ENCODE measurements around the gene OVOL3. TPM values are rescaled to one million over a fixed set of nuclear protein-coding genes. Genes with fewer than 3 reads are reported as not detected.

Gene OVOL3
- total RNA-seq, 3 donors from 2014 or later (not counting 1 experiment from before 2014, with no cell fraction given) = not detected

GRCh38 chr19:36086326-36086725 is 24.6 kb upstream of the OVOL3 start:
- DNase-seq = no peak
- Mint-ChIP-seq H3K4me1 (no peaks in the 10 kb centered on the region), H3K36me3 (no peaks in the 10 kb centered on the region), H3K9me3 (no peaks in the 10 kb centered on the region), H3K27ac (no peak overlapping the region), H3K4me3 (no peak overlapping the region), H3K27me3 (ENCODE audit: low read depth in 2 of 2) (no peaks in the 10 kb centered on the region)
- no peak overlapping the region for H3K4me3 ChIP-seq (ENCODE audit: low read length)
- H3K9me3 ChIP-seq (ENCODE audit: control insufficient read depth, insufficient read depth, low read length) = no peaks in the 10 kb centered on the region
- no peak for ATAC-seq
- H3K27me3 ChIP-seq (ENCODE audit: control insufficient read depth, insufficient read depth, low read length) = no peaks in the 10 kb centered on the region
- 93% methylated on average over 9 of the region's 9 CpGs for WGBS (ENCODE audit: insufficient coverage)
- peaks cover 3% of the 10 kb centered on the region for H3K36me3 ChIP-seq (ENCODE audit: control insufficient read depth, insufficient read depth, low read length)
- no peak overlapping the region for H3K27ac ChIP-seq (ENCODE audit: low read length)
- no peak for TF ChIP-seq CTCF (IDR thresholded peaks at IDR 0.05)
- intact Hi-C loops (cut with micrococcal nuclease) = no loop called here
- H3K4me1 ChIP-seq (ENCODE audit: control insufficient read depth, insufficient read depth, low read length) = no peaks in the 10 kb centered on the region

- no peak overlapping the region for H3K27ac ChIP-seq (ENCODE audit: low read length)
- no peaks in the 10 kb centered on the region for H3K4me1 ChIP-seq (ENCODE audit: control insufficient read depth, insufficient read depth, low read length)
- H3K4me3 Mint-ChIP-seq = no peak overlapping the region
- no peak overlapping the region for H3K4me3 ChIP-seq (ENCODE audit: low read length)
- H3K9me3 ChIP-seq (ENCODE audit: control insufficient read depth, insufficient read depth, low read length) = no peaks in the 10 kb centered on the region
- H3K4me1 Mint-ChIP-seq = no peaks in the 10 kb centered on the region
- no peaks in the 10 kb centered on the region for H3K36me3 ChIP-seq (ENCODE audit: control insufficient read depth, insufficient read depth, low read length)
- intact Hi-C loops (cut with micrococcal nuclease) = no loop called here
- no peaks in the 10 kb centered on the region for H3K27me3 Mint-ChIP-seq (ENCODE audit: low read depth in 2 of 2)
- no peak for TF ChIP-seq CTCF (IDR thresholded peaks at IDR 0.05)
- 97% methylated on average over 5 of the region's 5 CpGs for WGBS (ENCODE audit: insufficient coverage)
- H3K9me3 Mint-ChIP-seq = no peaks in the 10 kb centered on the region
- H3K27me3 ChIP-seq (ENCODE audit: control insufficient read depth, insufficient read depth, low read length) = no peaks in the 10 kb centered on the region
- H3K36me3 Mint-ChIP-seq = no peaks in the 10 kb centered on the region
- H3K27ac Mint-ChIP-seq = no peak overlapping the region
- ATAC-seq (no peak), DNase-seq (no peak)
Measured at GRCh38 chr19:36089847-36090246, 21.1 kb upstream of the OVOL3 start.

- no peak overlapping the region for H3K27ac Mint-ChIP-seq
- intact Hi-C loops (cut with micrococcal nuclease) = no loop called here
- no peaks in the 10 kb centered on the region for H3K9me3 Mint-ChIP-seq
- H3K27ac ChIP-seq (ENCODE audit: low read length) = no peak overlapping the region
- H3K9me3 ChIP-seq (ENCODE audit: control insufficient read depth, insufficient read depth, low read length) = no peaks in the 10 kb centered on the region
- DNase-seq (no peak), ATAC-seq (no peak)
- H3K4me1 ChIP-seq (ENCODE audit: control insufficient read depth, insufficient read depth, low read length) = no peaks in the 10 kb centered on the region
- H3K4me3 ChIP-seq (ENCODE audit: low read length) = no peak overlapping the region
- no peaks in the 10 kb centered on the region for H3K27me3 ChIP-seq (ENCODE audit: control insufficient read depth, insufficient read depth, low read length)
- no peaks in the 10 kb centered on the region for H3K27me3 Mint-ChIP-seq (ENCODE audit: low read depth in 2 of 2)
- H3K4me1 Mint-ChIP-seq = no peaks in the 10 kb centered on the region
- TF ChIP-seq CTCF (IDR thresholded peaks at IDR 0.05) = no peak
- no peaks in the 10 kb centered on the region for H3K36me3 ChIP-seq (ENCODE audit: control insufficient read depth, insufficient read depth, low read length)
- H3K36me3 Mint-ChIP-seq = no peaks in the 10 kb centered on the region
- H3K4me3 Mint-ChIP-seq = no peak overlapping the region
- 97% methylated on average over 13 of the region's 13 CpGs for WGBS (ENCODE audit: insufficient coverage)
Measured at GRCh38 chr19:36090910-36091695, 19.8 kb upstream of the OVOL3 start.

GRCh38 chr19:36092566-36092965 is 18.4 kb upstream of the OVOL3 start:
- DNase-seq (no peak), ATAC-seq (no peak)
- Mint-ChIP-seq H3K4me1 (no peaks in the 10 kb centered on the region), H3K9me3 (no peaks in the 10 kb centered on the region), H3K4me3 (no peak overlapping the region), H3K27me3 (ENCODE audit: low read depth in 2 of 2) (no peaks in the 10 kb centered on the region), H3K36me3 (no peaks in the 10 kb centered on the region), H3K27ac (no peak overlapping the region)
- Histone ChIP-seq H3K36me3 (ENCODE audit: control insufficient read depth, insufficient read depth, low read length) (no peaks in the 10 kb centered on the region), H3K27ac (ENCODE audit: low read length) (no peak overlapping the region), H3K27me3 (ENCODE audit: control insufficient read depth, insufficient read depth, low read length) (no peaks in the 10 kb centered on the region), H3K4me3 (ENCODE audit: low read length) (no peak overlapping the region), H3K4me1 (ENCODE audit: control insufficient read depth, insufficient read depth, low read length) (no peaks in the 10 kb centered on the region), H3K9me3 (ENCODE audit: control insufficient read depth, insufficient read depth, low read length) (no peaks in the 10 kb centered on the region)
- 99% methylated on average over 7 of the region's 7 CpGs for WGBS (ENCODE audit: insufficient coverage)
- intact Hi-C loops (cut with micrococcal nuclease) = no loop called here
- TF ChIP-seq CTCF (IDR thresholded peaks at IDR 0.05) = no peak
